Measurements from ENCODE around the gene SCT. TPM values are rescaled to one million over a fixed set of nuclear protein-coding genes. Genes with fewer than 3 reads are reported as not detected.
"Not testable (repeated sequence)": the region's sequence is repeated elsewhere in the genome, so short reads cannot be mapped to it uniquely, and the experiment has no call there.

SCT gene
- total RNA-seq, 1 donor from 2014 or later: not detected

DNA sequence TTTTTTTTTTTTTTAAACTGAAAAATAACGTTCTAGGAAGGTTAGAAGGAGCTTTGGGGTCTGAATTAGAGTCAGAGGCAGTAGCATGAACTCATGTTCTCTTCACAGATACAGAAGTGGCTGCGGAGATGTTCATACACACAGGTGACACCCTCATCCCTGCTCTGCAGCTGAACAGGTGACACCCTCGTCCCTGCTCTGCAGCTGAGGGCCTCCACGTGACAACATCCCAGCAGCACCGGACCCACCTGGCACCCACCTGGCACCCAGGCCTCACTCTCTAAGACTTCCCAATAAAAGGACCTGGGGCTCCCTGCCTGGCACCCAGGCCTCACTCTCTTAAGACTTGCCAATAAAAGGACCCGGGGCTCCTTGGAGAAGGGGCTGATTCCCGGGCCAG, 29.9 kb upstream of the SCT start:
- H3K27ac ChIP-seq: no peak overlapping the region
- intact Hi-C loops (cut with DNase I): no loop called here
- peaks cover 30 to 58% of the 10 kb centered on the region in 2 donors for H3K36me3 ChIP-seq

GRCh38 chr11:656426-656825, 29.4 kb upstream of the SCT start:
- Histone ChIP-seq H3K27me3 (no peaks in the 10 kb centered on the region), H3K4me1 (no peaks in the 10 kb centered on the region), H3K9me3 (no peaks in the 10 kb centered on the region), H3K4me3 (no peak overlapping the region), H3K27ac (no peak overlapping the region), H3K36me3 (peaks cover 27 to 56% of the 10 kb centered on the region in 2 donors)
- intact Hi-C loops (cut with DNase I): no loop called here
- no peak for TF ChIP-seq CTCF (IDR thresholded peaks at IDR 0.05)
- DNase-seq (ENCODE audit: low spot score in 2 of 2): no peak

More for the DNA sequence above, 29.9 kb upstream of the SCT start:
- Histone ChIP-seq H3K4me1 (no peaks in the 10 kb centered on the region), H3K27me3 (no peaks in the 10 kb centered on the region), H3K4me3 (no peak overlapping the region), H3K9me3 (no peaks in the 10 kb centered on the region)
- TF ChIP-seq CTCF (IDR thresholded peaks at IDR 0.05): no peak
- no peak for DNase-seq (ENCODE audit: low spot score in 2 of 2)

GRCh38 chr11:655036-655726, 28.2 kb upstream of the SCT start:
- TF ChIP-seq CTCF (IDR thresholded peaks at IDR 0.05): no peak
- DNase-seq (ENCODE audit: low spot score in 2 of 2): no peak
- H3K27me3 ChIP-seq: no peaks in the 10 kb centered on the region
- peaks cover 19 to 57% of the 10 kb centered on the region in 2 donors for H3K36me3 ChIP-seq
- H3K4me1 ChIP-seq: no peaks in the 10 kb centered on the region
- H3K4me3 ChIP-seq: no peak overlapping the region
- intact Hi-C loops (cut with DNase I): no loop called here
- H3K27ac ChIP-seq: no peak overlapping the region
- no peaks in the 10 kb centered on the region for H3K9me3 ChIP-seq

DNA sequence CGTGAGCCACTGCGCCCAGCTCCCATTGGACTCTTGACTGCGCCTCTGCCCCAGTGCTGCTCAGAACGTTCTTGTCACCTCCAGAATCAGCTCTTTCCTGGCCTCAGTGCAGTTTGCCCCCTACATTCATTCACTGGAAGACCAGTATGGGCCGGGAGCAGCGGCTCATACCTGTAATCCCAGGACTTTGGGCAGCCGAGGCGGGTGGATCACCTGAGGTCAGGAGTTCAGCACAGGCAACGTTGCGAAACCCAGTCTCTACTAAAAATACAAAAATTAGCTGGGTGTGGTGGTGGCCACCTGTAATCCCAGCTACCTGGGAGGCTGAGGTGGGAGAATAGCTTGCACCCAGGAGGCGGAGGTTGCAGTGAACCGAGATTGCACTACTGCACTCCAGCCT, 27.5 kb upstream of the SCT start:
- H3K9me3 ChIP-seq; H3K27me3 ChIP-seq; intact Hi-C loops (cut with DNase I); H3K4me1 ChIP-seq; H3K27ac ChIP-seq; DNase-seq (ENCODE audit: low spot score in 2 of 2); H3K4me3 ChIP-seq: not testable (repeated sequence)
- peaks cover 17 to 54% of the 10 kb centered on the region in 2 donors for H3K36me3 ChIP-seq

- intact Hi-C loops (cut with DNase I): no loop called here
- H3K27ac ChIP-seq: no peak overlapping the region
- peaks cover 11 to 54% of the 10 kb centered on the region in 2 donors for H3K36me3 ChIP-seq
- DNase-seq (ENCODE audit: low spot score in 2 of 2): no peak
- H3K9me3 ChIP-seq: no peaks in the 10 kb centered on the region
- no peaks in the 10 kb centered on the region for H3K4me1 ChIP-seq
- TF ChIP-seq CTCF (IDR thresholded peaks at IDR 0.05): no peak
- no peak overlapping the region for H3K4me3 ChIP-seq
- H3K27me3 ChIP-seq: no peaks in the 10 kb centered on the region
Measured at GRCh38 chr11:653837-654236, 26.9 kb upstream of the SCT start.

- H3K27me3 ChIP-seq; H3K27ac ChIP-seq; H3K4me3 ChIP-seq; intact Hi-C loops (cut with DNase I); H3K4me1 ChIP-seq; DNase-seq (ENCODE audit: low spot score in 2 of 2); H3K9me3 ChIP-seq: not testable (repeated sequence)
- H3K36me3 ChIP-seq: peaks cover 8 to 48% of the 10 kb centered on the region in 2 donors
Measured at GRCh38 chr11:653136-653535, 26.2 kb upstream of the SCT start.

- Histone ChIP-seq H3K9me3 (no peaks in the 10 kb centered on the region), H3K36me3 (peaks cover 9 to 37% of the 10 kb centered on the region in 2 donors), H3K4me3 (no peak overlapping the region), H3K27ac (no peak overlapping the region), H3K4me1 (no peaks in the 10 kb centered on the region), H3K27me3 (no peaks in the 10 kb centered on the region)
- DNase-seq (ENCODE audit: low spot score in 2 of 2): no peak
- intact Hi-C loops (cut with DNase I): no loop called here
- TF ChIP-seq CTCF (IDR thresholded peaks at IDR 0.05): no peak
Measured at GRCh38 chr11:650482-650881, 23.5 kb upstream of the SCT start.

DNA sequence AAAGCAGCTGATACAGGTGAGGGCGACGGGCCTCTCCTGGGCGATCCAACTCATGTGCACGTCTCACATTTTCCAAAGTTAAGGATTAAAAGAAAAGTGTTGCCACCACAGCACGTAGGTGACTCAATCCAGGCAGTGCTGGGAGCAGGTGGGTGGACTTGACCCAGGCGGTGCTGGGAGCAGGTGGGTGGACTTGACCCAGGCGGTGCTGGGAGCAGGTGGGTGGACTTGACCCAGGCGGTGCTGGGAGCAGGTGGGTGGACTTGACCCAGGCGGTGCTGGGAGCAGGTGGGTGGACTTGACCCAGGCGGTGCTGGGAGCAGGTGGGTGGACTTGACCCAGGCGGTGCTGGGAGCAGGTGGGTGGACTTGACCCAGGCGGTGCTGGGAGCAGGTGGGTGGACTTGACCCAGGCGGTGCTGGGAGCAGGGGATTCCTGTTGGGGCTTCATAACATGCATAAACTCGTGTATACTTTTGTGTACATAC, 20.7 kb upstream of the SCT start:
- intact Hi-C loops (cut with DNase I); H3K9me3 ChIP-seq; DNase-seq (ENCODE audit: low spot score in 2 of 2); H3K4me3 ChIP-seq; H3K27me3 ChIP-seq; H3K4me1 ChIP-seq; H3K27ac ChIP-seq: not testable (repeated sequence)
- H3K36me3 ChIP-seq: peaks cover 13 to 39% of the 10 kb centered on the region in 2 donors

All from ascending aorta (tissue), 2 donors.